GM18951 (cell line): ENCODE data around the gene AP2A2.

ENCODE experiments used
- POLR2A ChIP-seq: IDR thresholded peaks from 4 replicates; pipeline ENCODE4 v1.6.1; 2011; ENCODE audit warnings: mild to moderate bottlenecking; ENCODE audit not compliant: insufficient read length, insufficient read depth; ENCODE audit errors: extremely low read depth
- in situ Hi-C: fragments of 300-500 bp; cut with MboI; formaldehyde crosslinking; loops from one replicate; pipeline ENCODE4 v1.12.0; 2022; ENCODE audit warnings: low sequenced_read_pairs, mixed read lengths, inconsistent platforms; ENCODE audit not compliant: unreplicated experiment

Gene AP2A2

GRCh38 chr11:1041936-1042608, 116.4 kb downstream of the AP2A2 start:
- in situ Hi-C loops = loop anchor here (25.0 kb wide), 1 partner anchor 155 kb away; no protein-coding TSS in a partner anchor
- no peak for TF ChIP-seq POLR2A

GRCh38 chr11:1042626-1043562, 117.2 kb downstream of the AP2A2 start:
- TF ChIP-seq POLR2A = no peak
- in situ Hi-C loops = loop anchor here (25.0 kb wide), 1 partner anchor 156 kb away; no protein-coding TSS in a partner anchor

- no peak for TF ChIP-seq POLR2A
- in situ Hi-C loops = loop anchor here (25.0 kb wide), 1 partner anchor 156 kb away; no protein-coding TSS in a partner anchor
Observed at GRCh38 chr11:1043563-1044096, 118.0 kb downstream of the AP2A2 start.

- in situ Hi-C loops = loop anchor here (25.0 kb wide), 1 partner anchor 157 kb away; no protein-coding TSS in a partner anchor
- no peak for TF ChIP-seq POLR2A
Observed at GRCh38 chr11:1044160-1044559, 118.5 kb downstream of the AP2A2 start.

- in situ Hi-C loops = loop anchor here (25.0 kb wide), 1 partner anchor 160 kb away; no protein-coding TSS in a partner anchor
Observed at GRCh38 chr11:1047595-1048156, 122.0 kb downstream of the AP2A2 start.

GRCh38 chr11:1048375-1049070, 122.9 kb downstream of the AP2A2 start:
- in situ Hi-C loops = loop anchor here (25.0 kb wide), 1 partner anchor 161 kb away; no protein-coding TSS in a partner anchor
- TF ChIP-seq POLR2A = no peak

More at GRCh38 chr11:1047595-1048156, 122.0 kb downstream of the AP2A2 start:
- TF ChIP-seq POLR2A = no peak

GRCh38 chr11:1049071-1049405, 123.4 kb downstream of the AP2A2 start:
- in situ Hi-C loops = loop anchor here (25.0 kb wide), 1 partner anchor 162 kb away; no protein-coding TSS in a partner anchor
- no peak for TF ChIP-seq POLR2A

- in situ Hi-C loops = loop anchor here (25.0 kb wide), 1 partner anchor 162 kb away; no protein-coding TSS in a partner anchor
- TF ChIP-seq POLR2A = no peak
Observed at GRCh38 chr11:1049431-1049891, 123.8 kb downstream of the AP2A2 start.

- in situ Hi-C loops = loop anchor here (25.0 kb wide), 1 partner anchor 163 kb away; no protein-coding TSS in a partner anchor
- TF ChIP-seq POLR2A = no peak
Observed at GRCh38 chr11:1049911-1050580, 124.4 kb downstream of the AP2A2 start.

GRCh38 chr11:1050581-1051355, 125.1 kb downstream of the AP2A2 start:
- no peak for TF ChIP-seq POLR2A
- in situ Hi-C loops = no loop called here

GRCh38 chr11:1051356-1052132, 125.9 kb downstream of the AP2A2 start:
- in situ Hi-C loops = no loop called here
- TF ChIP-seq POLR2A = no peak
